AG10803 (cell line): Measurements from ENCODE around the gene DOCK8.

Experiments
- DNase-seq: peaks from one replicate; pipeline ENCODE4 v3.0.0; 2010; ENCODE audit warnings: low read depth
- H3K4me3 ChIP-seq: 2 replicates; pipeline ENCODE4 v1.5.1; 2011; ENCODE audit warnings: mild to moderate bottlenecking, low read length, control low read depth
- CTCF ChIP-seq: conservative IDR thresholded peaks from 2 replicates; pipeline ENCODE4 v1.5.1; 2011; ENCODE audit warnings: mild to moderate bottlenecking, low read length, control low read depth, inconsistent platforms

Gene DOCK8

GRCh38 chr9:438961-439768 lies 224.5 kb downstream of the DOCK8 start:
- DNase-seq = peak; percentile 17
- no peak overlapping the region for H3K4me3 ChIP-seq
- TF ChIP-seq CTCF = no peak

- H3K4me3 ChIP-seq = no peak overlapping the region
- no peak for TF ChIP-seq CTCF
- DNase-seq = no peak
Observed at GRCh38 chr9:441126-441525, 226.5 kb downstream of the DOCK8 start.

GRCh38 chr9:444528-444927 lies 229.9 kb downstream of the DOCK8 start:
- no peak overlapping the region for H3K4me3 ChIP-seq
- no peak for TF ChIP-seq CTCF
- no peak for DNase-seq

GRCh38 chr9:445033-445432 lies 230.4 kb downstream of the DOCK8 start:
- peak; percentile 7 for DNase-seq
- no peak for TF ChIP-seq CTCF
- H3K4me3 ChIP-seq = no peak overlapping the region

GRCh38 chr9:446074-446699 lies 231.5 kb downstream of the DOCK8 start:
- DNase-seq = no peak
- no peak overlapping the region for H3K4me3 ChIP-seq
- TF ChIP-seq CTCF = no peak

GRCh38 chr9:447230-448025 lies 232.8 kb downstream of the DOCK8 start:
- peak; percentile 3 for DNase-seq
- H3K4me3 ChIP-seq = no peak overlapping the region
- TF ChIP-seq CTCF = no peak

- no peak overlapping the region for H3K4me3 ChIP-seq
- DNase-seq = no peak
- TF ChIP-seq CTCF = no peak
Observed at GRCh38 chr9:450057-450456, 235.4 kb downstream of the DOCK8 start.
